Panc1 (cell line): ENCODE results near the gene ZNF248. TPM values are rescaled to one million over a fixed set of nuclear protein-coding genes. Genes with fewer than 3 reads are reported as not detected.

Experiments used
- ATAC-seq: fragments of 200-7000 bp; cut with Tn5 transposase; 2 replicates; pipeline ENCODE4 v1.9.1; 2020; ENCODE audit warnings: mild to moderate bottlenecking, moderate library complexity
- BruUV-seq: library from RNA; stranded (reverse); fragments of 400-500 nt; replicated peaks from 2 replicates; lab custom pipeline; 2021; lab: Mats Ljungman, UMichigan
- CTCF ChIA-PET: fragments of 300-600 bp; sonication (Branson Sonifier 250); formaldehyde crosslinking; loops from one replicate; lab custom pipeline; 2022; ENCODE audit warnings: antibody characterized with exemption; lab: Charles Lee
- POLR2A ChIA-PET: fragments of 300-600 bp; sonication (Branson Sonifier 250); formaldehyde crosslinking; loops from one replicate; lab custom pipeline; 2022; ENCODE audit warnings: antibody characterized with exemption; lab: Charles Lee
- DNase-seq: peaks from one replicate; pipeline ENCODE4 v3.0.0-alpha.2; 2010; ENCODE audit warnings: low read depth, low spot score
- H3K27ac ChIP-seq: 2 replicates; pipeline ENCODE4 v1.5.1; 2011; ENCODE audit warnings: mild to moderate bottlenecking, low read length, inconsistent platforms
- H3K27me3 ChIP-seq: fragments of 200-500 bp; sonication (Bioruptor generic); 2 replicates; pipeline ENCODE4 v1.6.0; 2014; ENCODE audit warnings: low read length, inconsistent platforms; ENCODE audit not compliant: control insufficient read depth, insufficient read depth
- H3K36me3 ChIP-seq: fragments of 200-500 bp; sonication (Bioruptor generic); 2 replicates; pipeline ENCODE4 v1.5.1; 2014; ENCODE audit warnings: inconsistent platforms, mild to moderate bottlenecking, low read length, moderate library complexity; ENCODE audit not compliant: control insufficient read depth, insufficient read depth
- H3K4me1 ChIP-seq: 2 replicates; pipeline ENCODE4 v1.5.1; 2011; ENCODE audit warnings: inconsistent platforms, mild to moderate bottlenecking, low read length, moderate library complexity; ENCODE audit not compliant: control insufficient read depth, insufficient read depth
- H3K4me3 ChIP-seq, 2 experiments: 2 replicates each; pipeline ENCODE4 v1.5.1; 2011 to 2012; ENCODE audit warnings: low read depth in 2 of 2, low read length in 2 of 2, mild to moderate bottlenecking in 2 of 2, inconsistent platforms in 1 of 2, moderate library complexity in 1 of 2
- H3K9me3 ChIP-seq: fragments of 200-500 bp; sonication (Bioruptor generic); 2 replicates; pipeline ENCODE4 v1.5.1; 2014; ENCODE audit warnings: low read depth, mild to moderate bottlenecking, inconsistent platforms, low read length, moderate library complexity; ENCODE audit not compliant: control insufficient read depth, insufficient read depth
- POLR2AphosphoS5 ChIP-seq: IDR thresholded peaks from 2 replicates; pipeline ENCODE4 v1.6.1; 2012; ENCODE audit warnings: mild to moderate bottlenecking, low read depth, low read length, moderate library complexity
- SIN3A ChIP-seq: IDR thresholded peaks from 2 replicates; pipeline ENCODE4 v1.6.1; 2012; ENCODE audit warnings: low read depth, mild to moderate bottlenecking, low read length, moderate library complexity, borderline replicate concordance; ENCODE audit not compliant: insufficient read depth
- TCF7L2 ChIP-seq: IDR thresholded peaks from 2 replicates; pipeline ENCODE4 v1.6.1; 2011; ENCODE audit warnings: mild to moderate bottlenecking, low read depth, low read length, inconsistent platforms
- in situ Hi-C: cut with HindIII; loops from 2 replicates; pipeline ENCODE4 v1.10.0; 2016; ENCODE audit warnings: low sequenced_read_pairs, low pct_unique_long_range_greater_than_20kb
- intact Hi-C: fragments of 100-400 bp; cut with micrococcal nuclease; formaldehyde crosslinking; loops from one replicate; pipeline ENCODE4 v1.10.0; 2022; ENCODE audit not compliant: unreplicated experiment
- total RNA-seq: library from RNA; stranded (reverse); gene quantifications from one replicate; pipeline ENCODE4 v1.2.1, GENCODE V29; 2021; ENCODE audit not compliant: unreplicated experiment
- TF ChIP-seq, protein P1 (sequence below), 2 experiments: IDR thresholded peaks; 2 replicates each; pipeline ENCODE4 v1.6.1; 2011 to 2012; ENCODE audit warnings: low read depth in 2 of 2, control low read depth in 1 of 2, low read length in 1 of 2, mild to moderate bottlenecking in 1 of 2, moderate library complexity in 1 of 2; ENCODE audit not compliant: insufficient read depth in 1 of 2
- TF ChIP-seq, protein P2 (sequence below): fragments of 450-650 bp; IDR thresholded peaks from 2 replicates; pipeline ENCODE4 v1.5.1; 2017; ENCODE audit warnings: mild to moderate bottlenecking

The ZNF248 gene
- total RNA-seq, 1 experiment from 2014 or later = 8.1 TPM

DNA sequence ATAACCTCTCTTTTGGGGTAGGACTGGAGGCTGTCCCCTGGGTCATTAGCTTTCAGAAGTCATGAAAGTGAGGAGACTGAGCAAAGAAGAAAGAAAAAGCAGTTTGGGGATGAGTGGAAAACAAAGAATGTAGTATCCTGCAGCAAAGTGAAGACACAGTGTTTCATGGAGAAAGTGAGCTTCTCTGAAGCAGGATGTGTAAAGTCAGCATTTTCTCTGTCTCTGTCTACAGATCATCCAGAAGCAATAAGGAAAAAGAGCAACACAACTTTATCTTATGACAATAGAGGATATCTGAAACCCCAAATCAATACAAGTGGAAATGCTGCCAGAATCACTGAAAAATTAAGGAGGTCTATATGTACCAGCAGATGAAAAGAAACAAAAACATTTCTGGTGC lies 28.4 kb upstream of the ZNF248 start:
- CTCF ChIA-PET = no interaction called here
- BruUV-seq = no TSS peak
- in situ Hi-C loops (no loop called here), intact Hi-C loops (no loop called here)
- Histone ChIP-seq H3K36me3 (no peaks in the 10 kb centered on the region), H3K4me3 (no peak overlapping the region), H3K27me3 (no peaks in the 10 kb centered on the region), H3K9me3 (no peaks in the 10 kb centered on the region), H3K4me1 (no peaks in the 10 kb centered on the region), H3K27ac (no peak overlapping the region)
- DNase-seq = no peak
- TF ChIP-seq SIN3A (no peak), TCF7L2 (no peak), POLR2AphosphoS5 (no peak)
- TF ChIP-seq, protein P1, sequence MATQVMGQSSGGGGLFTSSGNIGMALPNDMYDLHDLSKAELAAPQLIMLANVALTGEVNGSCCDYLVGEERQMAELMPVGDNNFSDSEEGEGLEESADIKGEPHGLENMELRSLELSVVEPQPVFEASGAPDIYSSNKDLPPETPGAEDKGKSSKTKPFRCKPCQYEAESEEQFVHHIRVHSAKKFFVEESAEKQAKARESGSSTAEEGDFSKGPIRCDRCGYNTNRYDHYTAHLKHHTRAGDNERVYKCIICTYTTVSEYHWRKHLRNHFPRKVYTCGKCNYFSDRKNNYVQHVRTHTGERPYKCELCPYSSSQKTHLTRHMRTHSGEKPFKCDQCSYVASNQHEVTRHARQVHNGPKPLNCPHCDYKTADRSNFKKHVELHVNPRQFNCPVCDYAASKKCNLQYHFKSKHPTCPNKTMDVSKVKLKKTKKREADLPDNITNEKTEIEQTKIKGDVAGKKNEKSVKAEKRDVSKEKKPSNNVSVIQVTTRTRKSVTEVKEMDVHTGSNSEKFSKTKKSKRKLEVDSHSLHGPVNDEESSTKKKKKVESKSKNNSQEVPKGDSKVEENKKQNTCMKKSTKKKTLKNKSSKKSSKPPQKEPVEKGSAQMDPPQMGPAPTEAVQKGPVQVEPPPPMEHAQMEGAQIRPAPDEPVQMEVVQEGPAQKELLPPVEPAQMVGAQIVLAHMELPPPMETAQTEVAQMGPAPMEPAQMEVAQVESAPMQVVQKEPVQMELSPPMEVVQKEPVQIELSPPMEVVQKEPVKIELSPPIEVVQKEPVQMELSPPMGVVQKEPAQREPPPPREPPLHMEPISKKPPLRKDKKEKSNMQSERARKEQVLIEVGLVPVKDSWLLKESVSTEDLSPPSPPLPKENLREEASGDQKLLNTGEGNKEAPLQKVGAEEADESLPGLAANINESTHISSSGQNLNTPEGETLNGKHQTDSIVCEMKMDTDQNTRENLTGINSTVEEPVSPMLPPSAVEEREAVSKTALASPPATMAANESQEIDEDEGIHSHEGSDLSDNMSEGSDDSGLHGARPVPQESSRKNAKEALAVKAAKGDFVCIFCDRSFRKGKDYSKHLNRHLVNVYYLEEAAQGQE (IDR thresholded peaks at IDR 0.05; ENCODE audit: insufficient read depth in 1 of 2, low read depth in 2 of 2, low read length in 1 of 2) = no peak
- TF ChIP-seq, protein P2, sequence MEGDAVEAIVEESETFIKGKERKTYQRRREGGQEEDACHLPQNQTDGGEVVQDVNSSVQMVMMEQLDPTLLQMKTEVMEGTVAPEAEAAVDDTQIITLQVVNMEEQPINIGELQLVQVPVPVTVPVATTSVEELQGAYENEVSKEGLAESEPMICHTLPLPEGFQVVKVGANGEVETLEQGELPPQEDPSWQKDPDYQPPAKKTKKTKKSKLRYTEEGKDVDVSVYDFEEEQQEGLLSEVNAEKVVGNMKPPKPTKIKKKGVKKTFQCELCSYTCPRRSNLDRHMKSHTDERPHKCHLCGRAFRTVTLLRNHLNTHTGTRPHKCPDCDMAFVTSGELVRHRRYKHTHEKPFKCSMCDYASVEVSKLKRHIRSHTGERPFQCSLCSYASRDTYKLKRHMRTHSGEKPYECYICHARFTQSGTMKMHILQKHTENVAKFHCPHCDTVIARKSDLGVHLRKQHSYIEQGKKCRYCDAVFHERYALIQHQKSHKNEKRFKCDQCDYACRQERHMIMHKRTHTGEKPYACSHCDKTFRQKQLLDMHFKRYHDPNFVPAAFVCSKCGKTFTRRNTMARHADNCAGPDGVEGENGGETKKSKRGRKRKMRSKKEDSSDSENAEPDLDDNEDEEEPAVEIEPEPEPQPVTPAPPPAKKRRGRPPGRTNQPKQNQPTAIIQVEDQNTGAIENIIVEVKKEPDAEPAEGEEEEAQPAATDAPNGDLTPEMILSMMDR = no peak
- POLR2A ChIA-PET = no interaction called here
- no peak for ATAC-seq

DNA sequence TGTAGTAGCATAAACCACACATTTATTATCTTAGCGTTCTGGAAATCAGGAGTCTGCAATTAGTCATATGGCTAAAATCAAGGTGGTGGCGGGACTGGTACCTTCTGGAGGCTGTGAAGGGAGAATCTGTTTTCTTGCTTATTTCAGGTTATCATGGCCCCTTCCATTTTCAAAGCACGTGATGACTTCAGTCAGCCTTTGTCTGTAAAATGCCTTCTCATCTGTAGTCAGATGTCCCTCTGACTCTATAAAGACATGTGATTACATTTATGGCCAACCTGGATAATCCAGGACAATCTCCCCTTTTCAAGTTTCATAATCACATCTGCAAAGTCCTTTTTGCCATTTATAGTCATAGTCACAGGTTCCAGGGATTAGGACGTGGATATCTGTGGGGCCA lies 15.5 kb upstream of the ZNF248 start:
- Histone ChIP-seq H3K4me3 (no peak overlapping the region), H3K36me3 (no peaks in the 10 kb centered on the region), H3K9me3 (no peaks in the 10 kb centered on the region), H3K27me3 (no peaks in the 10 kb centered on the region), H3K4me1 (no peaks in the 10 kb centered on the region), H3K27ac (no peak overlapping the region)
- POLR2A ChIA-PET = no interaction called here
- in situ Hi-C loops (no loop called here), intact Hi-C loops (no loop called here)
- BruUV-seq = no TSS peak
- TF ChIP-seq, protein P2 = no peak
- TF ChIP-seq SIN3A = no peak
- no peak for TF ChIP-seq POLR2AphosphoS5
- TF ChIP-seq TCF7L2 = no peak
- TF ChIP-seq, protein P1 (IDR thresholded peaks at IDR 0.05; ENCODE audit: insufficient read depth in 1 of 2, low read depth in 2 of 2, low read length in 1 of 2) = no peak
- DNase-seq (no peak), ATAC-seq (no peak)
- CTCF ChIA-PET = no interaction called here
